K562 (cell line): ENCODE results near the gene SNX25. TPM values are rescaled to one million over a fixed set of nuclear protein-coding genes. Genes with fewer than 3 reads are reported as not detected.

Experiments used
- ATAC-seq: fragments of 200-7000 bp; cut with Tn5 transposase; 3 replicates; pipeline ENCODE4 v1.9.1; 2020; ENCODE audit warnings: moderate library complexity
- BruUV-seq: library from RNA; stranded (reverse); fragments of 400-500 nt; replicated peaks from 2 replicates; lab custom pipeline; 2021; lab: Mats Ljungman, UMichigan
- CTCF ChIA-PET: fragments of 300-600 bp; formaldehyde crosslinking; extraction: SDS; loops from one replicate; lab custom pipeline; 2021; ENCODE audit warnings: low intra/inter-chr PET ratio; lab: Yijun Ruan, JAX
- POLR2A ChIA-PET: fragments of 300-600, 350-650 bp; sonication (Branson Sonifier 250); formaldehyde crosslinking; extraction: SDS; loops from one replicate; lab custom pipeline; 2021; ENCODE audit warnings: antibody characterized with exemption, inconsistent platforms; lab: Yijun Ruan, JAX
- DNase-seq, 4 experiments: peaks; one replicate each; pipeline versions ENCODE4 v3.0.0 to v3.0.0-alpha.2; 2011 to 2018; ENCODE audit warnings: low spot score in 3 of 4, mixed read lengths in 3 of 4; ENCODE audit errors: extremely low read depth in 1 of 4
- FAIRE-seq: peaks from 2 replicates; lab custom pipeline; 2011; peaks lifted over from hg19 to GRCh38; lab: Jason Lieb, UNC
- H2AFZ ChIP-seq: 2 replicates; pipeline ENCODE4 v1.6.0; 2011; ENCODE audit warnings: low read depth, low read length, control low read depth, inconsistent platforms
- H3K27ac ChIP-seq: fragments of 200-600 bp; 3 replicates; pipeline ENCODE4 v1.8.0; 2011; ENCODE audit warnings: low read depth, mild to moderate bottlenecking, control low read depth, inconsistent platforms, low read length, moderate library complexity, mixed read lengths; ENCODE audit errors: extremely low read depth
- H3K27me3 ChIP-seq, 2 experiments: fragments of 300-600 bp in 1 of 2; 2 replicates in 1 of 2; 3 replicates in 1 of 2; pipeline versions ENCODE4 v1.6.0 to v1.8.0; 2011; ENCODE audit warnings: inconsistent platforms in 2 of 2, low read length in 2 of 2, mild to moderate bottlenecking in 1 of 2, mixed read lengths in 1 of 2, moderate library complexity in 1 of 2; ENCODE audit not compliant: control insufficient read depth in 2 of 2, insufficient read depth in 2 of 2
- H3K36me3 ChIP-seq: fragments of 300-600 bp; 3 replicates; pipeline ENCODE4 v1.8.0; 2011; ENCODE audit warnings: mild to moderate bottlenecking, low read length, inconsistent platforms; ENCODE audit not compliant: control insufficient read depth, insufficient read depth
- H3K4me1 ChIP-seq, 2 experiments: fragments of 200-600 bp in 1 of 2; replicated peaks in 1 of 2; 2 replicates in 1 of 2; 3 replicates in 1 of 2; pipeline versions ENCODE4 v1.5.1 to v1.8.0; 2011; ENCODE audit warnings: inconsistent platforms in 2 of 2, low read length in 2 of 2, mild to moderate bottlenecking in 1 of 2, mixed read lengths in 1 of 2, moderate library complexity in 1 of 2; ENCODE audit not compliant: control insufficient read depth in 2 of 2, insufficient read depth in 2 of 2
- H3K4me2 ChIP-seq: 2 replicates; pipeline ENCODE4 v1.6.1; 2011; ENCODE audit warnings: low read length, control low read depth, inconsistent platforms, mixed read lengths; ENCODE audit not compliant: insufficient read depth
- H3K4me3 ChIP-seq: fragments of 200-600 bp; sonication (generic), shearing (Covaris generic); 2 replicates; pipeline ENCODE4 v1.5.1; 2016; ENCODE audit warnings: control low read depth, inconsistent platforms
- H3K79me2 ChIP-seq: fragments of 200-600 bp; 3 replicates; pipeline ENCODE4 v1.8.0; 2011; ENCODE audit warnings: low read length, inconsistent platforms; ENCODE audit not compliant: control insufficient read depth, insufficient read depth
- H3K9ac ChIP-seq, 2 experiments: 2 replicates each; pipeline versions ENCODE4 v1.6.0 to v1.6.1; 2011; ENCODE audit warnings: low read depth in 2 of 2, low read length in 2 of 2, control low read depth in 1 of 2, inconsistent platforms in 1 of 2, mild to moderate bottlenecking in 1 of 2, mixed read lengths in 1 of 2; ENCODE audit not compliant: insufficient read depth in 1 of 2
- H3K9me1 ChIP-seq: one replicate; pipeline ENCODE4 v1.6.0; 2011; ENCODE audit warnings: inconsistent platforms, mild to moderate bottlenecking, low read length, moderate library complexity; ENCODE audit not compliant: control insufficient read depth, insufficient read depth
- H3K9me3 ChIP-seq: replicated peaks from 2 replicates; pipeline ENCODE4 v1.5.1; 2011; ENCODE audit warnings: low read depth, low read length, inconsistent platforms; ENCODE audit not compliant: control insufficient read depth, insufficient read depth
- H4K20me1 ChIP-seq: replicated peaks from 2 replicates; pipeline ENCODE4 v1.6.1; 2011; ENCODE audit warnings: low read length, inconsistent platforms, mixed read lengths; ENCODE audit not compliant: control insufficient read depth, insufficient read depth
- KLF10 ChIP-seq: fragments of 250-450 bp; sonication (Bioruptor Pico); IDR thresholded peaks from 2 replicates; pipeline ENCODE4 v1.6.1; 2021; ENCODE audit warnings: matching md5 sums
- MYBL2 ChIP-seq, 2 experiments: fragments of 450-650 bp in 1 of 2; sonication (generic) in 1 of 2; formaldehyde crosslinking in 1 of 2; IDR thresholded peaks; 2 replicates each; pipeline versions ENCODE4 v1.6.1 to v1.8.1; 2017 to 2022; ENCODE audit warnings: borderline replicate concordance in 1 of 2, inconsistent platforms in 1 of 2, low read depth in 1 of 2, mild to moderate bottlenecking in 1 of 2, missing genetic modification reagents in 1 of 2, moderate library complexity in 1 of 2
- WGBS: fragments of 100-300 bp; shearing (Covaris generic); methylation state at CpG from one replicate; pipeline ENCODE4 v1.1.6; 2016; ENCODE audit warnings: low coverage, mixed read lengths; ENCODE audit not compliant: insufficient coverage; ENCODE audit errors: missing lambda C conversion rate; 5-methylcytosine and 5-hydroxymethylcytosine counted together
- in situ Hi-C: fragments of 300-500 bp; cut with MboI; formaldehyde crosslinking; loops from 4 replicates; pipeline ENCODE4 v1.15.0; 2018; ENCODE audit warnings: inconsistent platforms, mixed read lengths
- intact Hi-C: fragments of 100-400 bp; cut with micrococcal nuclease; formaldehyde crosslinking; loops from 2 replicates; pipeline ENCODE4 v1.14.2; 2022
- polyA plus RNA-seq, 8 experiments: library from polyadenylated mRNA; depleted of rRNA in 4 of 8; stranded (reverse) in 5 of 8; unstranded in 3 of 8; fragments of >200 nt; fragmentation: Nextera tagmentation in 2 of 8; fragmentation: Illumina TruSeq in 1 of 8; extraction: Ambion mirVana in 2 of 8; extraction: Trizol in 1 of 8; gene quantifications; 2 replicates each; pipeline versions ENCODE4 v1.2.1 to v1.2.3, GENCODE V29; 2011 to 2014; ENCODE audit warnings: inconsistent platforms in 1 of 8, missing spikeins in 1 of 8
- total RNA-seq, 7 experiments: library from RNA; depleted of rRNA in 6 of 7; stranded (reverse); fragments of >200 nt in 6 of 7; fragmentation: Illumina TruSeq in 2 of 7; extraction: Trizol in 2 of 7; gene quantifications; 2 replicates each; pipeline versions ENCODE4 v1.2.1 to v1.2.3, GENCODE V29; 2011 to 2021; ENCODE audit warnings: low replicate concordance in 1 of 7
- TF ChIP-seq, protein P1 (sequence below): fragments of 250-450 bp; sonication (Bioruptor Pico); IDR thresholded peaks from 2 replicates; pipeline ENCODE4 v1.8.0; 2021; ENCODE audit warnings: moderate library complexity, mild to moderate bottlenecking, inconsistent platforms

The SNX25 gene
- total and polyA plus RNA-seq, 9 of the 15 experiments (the other 6 are each of a cell fraction or from before 2014, with no cell fraction given), result 2.5 to 23.4 (median 13.3) TPM

DNA sequence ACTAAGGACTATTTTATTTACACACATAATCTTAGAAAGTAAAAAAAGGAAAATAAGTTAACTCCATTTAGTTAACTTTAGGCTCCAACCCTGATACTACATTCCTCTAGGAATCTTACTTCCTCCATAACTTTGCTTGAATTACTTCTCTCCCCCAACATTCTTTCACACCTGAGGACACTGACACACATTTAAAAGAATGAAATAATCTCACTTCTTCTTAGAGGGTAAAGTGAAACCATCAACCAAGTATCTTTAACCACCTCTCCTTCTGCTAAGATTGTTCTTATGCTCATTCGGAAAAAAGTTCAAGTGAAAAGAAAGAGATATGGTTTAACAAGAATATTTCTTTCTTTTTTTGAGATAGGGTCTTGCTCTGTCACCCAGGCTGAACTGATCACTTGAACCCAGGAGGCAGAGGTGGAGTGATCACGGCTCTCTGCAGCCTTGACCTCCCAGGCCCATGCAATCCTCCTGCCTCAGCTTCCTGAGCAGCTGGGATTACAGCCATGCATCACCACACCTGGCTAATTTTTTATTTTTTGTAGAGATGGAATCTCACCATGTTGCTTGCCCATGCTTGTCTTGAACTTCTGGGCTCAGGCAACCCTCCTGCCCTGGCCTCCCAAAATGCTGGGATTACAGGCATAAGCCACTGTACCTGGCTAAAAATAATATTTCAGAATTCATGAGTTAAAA lies 37.9 kb upstream of the SNX25 start (continued):
- TF ChIP-seq MYBL2 (IDR thresholded peaks at IDR 0.05; ENCODE audit: low read depth) (no peak), MYBL2 (CRISPR knock-in tag; IDR thresholded peaks at IDR 0.05; ENCODE audit: borderline replicate concordance) (no peak)
- TF ChIP-seq, protein P1, sequence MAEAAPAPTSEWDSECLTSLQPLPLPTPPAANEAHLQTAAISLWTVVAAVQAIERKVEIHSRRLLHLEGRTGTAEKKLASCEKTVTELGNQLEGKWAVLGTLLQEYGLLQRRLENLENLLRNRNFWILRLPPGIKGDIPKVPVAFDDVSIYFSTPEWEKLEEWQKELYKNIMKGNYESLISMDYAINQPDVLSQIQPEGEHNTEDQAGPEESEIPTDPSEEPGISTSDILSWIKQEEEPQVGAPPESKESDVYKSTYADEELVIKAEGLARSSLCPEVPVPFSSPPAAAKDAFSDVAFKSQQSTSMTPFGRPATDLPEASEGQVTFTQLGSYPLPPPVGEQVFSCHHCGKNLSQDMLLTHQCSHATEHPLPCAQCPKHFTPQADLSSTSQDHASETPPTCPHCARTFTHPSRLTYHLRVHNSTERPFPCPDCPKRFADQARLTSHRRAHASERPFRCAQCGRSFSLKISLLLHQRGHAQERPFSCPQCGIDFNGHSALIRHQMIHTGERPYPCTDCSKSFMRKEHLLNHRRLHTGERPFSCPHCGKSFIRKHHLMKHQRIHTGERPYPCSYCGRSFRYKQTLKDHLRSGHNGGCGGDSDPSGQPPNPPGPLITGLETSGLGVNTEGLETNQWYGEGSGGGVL (CRISPR knock-in tag), result no peak
- TF ChIP-seq, all 486 proteins: peak for 0

DNA sequence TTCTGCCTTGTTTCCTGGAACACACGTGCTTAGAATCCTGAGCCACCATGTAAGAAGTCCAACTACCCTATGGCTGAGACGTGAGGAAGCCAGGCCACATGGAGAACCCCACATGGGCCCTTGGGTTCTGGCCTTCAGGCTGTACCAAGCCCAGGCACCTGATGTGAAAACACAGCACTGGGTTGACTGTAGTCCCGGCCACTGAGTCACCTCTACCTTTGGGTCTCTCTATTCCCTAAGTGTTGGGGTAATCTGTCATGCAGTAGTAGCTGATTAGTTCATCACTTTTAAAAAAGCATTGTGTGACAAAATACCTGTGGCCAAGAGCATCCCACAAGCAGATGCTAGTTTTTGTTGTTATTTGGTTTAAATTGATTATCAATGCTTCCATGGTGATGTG lies 29.9 kb upstream of the SNX25 start:
- Histone ChIP-seq H2AFZ (no peak overlapping the region), H3K27ac (no peak overlapping the region), H3K79me2 (peaks cover 50% of the 10 kb centered on the region), H3K4me1 (no peaks in the 10 kb centered on the region; a peak in 1 of 5 replicates), H3K9ac (no peak overlapping the region), H3K36me3 (peaks cover 45% of the 10 kb centered on the region), H3K4me2 (no peak overlapping the region), H3K4me3 (no peak overlapping the region), H3K9me3 (no peaks in the 10 kb centered on the region), H3K27me3 (no peaks in the 10 kb centered on the region), H4K20me1 (no peaks in the 10 kb centered on the region), H3K9me1 (no peaks in the 10 kb centered on the region)
- DNase-seq (no peak), FAIRE-seq (no peak), ATAC-seq (no peak)
- WGBS, result 86% methylated on average over 3 of the region's 3 CpGs
- in situ Hi-C loops (no loop called here), intact Hi-C loops (no loop called here)
- ChIA-PET POLR2A (no interaction called here), CTCF (no interaction called here)
- no peak for TF ChIP-seq KLF10 (CRISPR knock-in tag)
- BruUV-seq, result no TSS peak
